Neural cell (in vitro differentiated cells): Measurements from ENCODE around the gene GPR139.

Source experiments
- POLR2AphosphoS5 ChIP-seq: IDR thresholded peaks from 2 replicates; pipeline ENCODE4 v1.6.1; 2012
- TF ChIP-seq, protein P1 (sequence below): fragments of 450-650 bp; IDR thresholded peaks from 2 replicates; pipeline ENCODE4 v1.5.1; 2014; ENCODE audit warnings: antibody characterized with exemption, mild to moderate bottlenecking, moderate library complexity; ENCODE audit not compliant: poor library complexity, severe bottlenecking

DNA sequence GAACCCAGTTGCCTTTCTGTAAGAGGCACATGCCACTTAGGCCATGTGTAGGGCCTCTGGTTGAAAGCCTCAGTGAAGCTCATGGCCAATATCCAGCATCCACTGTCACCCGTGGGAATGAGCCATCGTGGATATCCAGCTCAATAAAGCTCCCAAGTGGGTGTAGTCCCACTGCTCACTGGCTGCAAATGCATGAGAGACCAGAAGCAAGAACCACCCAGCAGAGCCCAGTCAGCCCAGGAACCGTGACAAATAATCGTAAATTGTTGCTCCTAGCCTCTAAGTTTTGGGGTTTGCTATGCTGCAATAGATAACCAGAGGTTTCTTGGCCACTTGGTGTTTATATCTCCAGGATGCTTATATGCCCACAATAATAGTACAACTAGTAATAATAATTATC is 33.7 kb downstream of the GPR139 start:
- TF ChIP-seq, protein P1, sequence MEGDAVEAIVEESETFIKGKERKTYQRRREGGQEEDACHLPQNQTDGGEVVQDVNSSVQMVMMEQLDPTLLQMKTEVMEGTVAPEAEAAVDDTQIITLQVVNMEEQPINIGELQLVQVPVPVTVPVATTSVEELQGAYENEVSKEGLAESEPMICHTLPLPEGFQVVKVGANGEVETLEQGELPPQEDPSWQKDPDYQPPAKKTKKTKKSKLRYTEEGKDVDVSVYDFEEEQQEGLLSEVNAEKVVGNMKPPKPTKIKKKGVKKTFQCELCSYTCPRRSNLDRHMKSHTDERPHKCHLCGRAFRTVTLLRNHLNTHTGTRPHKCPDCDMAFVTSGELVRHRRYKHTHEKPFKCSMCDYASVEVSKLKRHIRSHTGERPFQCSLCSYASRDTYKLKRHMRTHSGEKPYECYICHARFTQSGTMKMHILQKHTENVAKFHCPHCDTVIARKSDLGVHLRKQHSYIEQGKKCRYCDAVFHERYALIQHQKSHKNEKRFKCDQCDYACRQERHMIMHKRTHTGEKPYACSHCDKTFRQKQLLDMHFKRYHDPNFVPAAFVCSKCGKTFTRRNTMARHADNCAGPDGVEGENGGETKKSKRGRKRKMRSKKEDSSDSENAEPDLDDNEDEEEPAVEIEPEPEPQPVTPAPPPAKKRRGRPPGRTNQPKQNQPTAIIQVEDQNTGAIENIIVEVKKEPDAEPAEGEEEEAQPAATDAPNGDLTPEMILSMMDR = no peak
- no peak for TF ChIP-seq POLR2AphosphoS5
